Activated naive CD8-positive, alpha-beta T cell treated with anti-CD3 and anti-CD28 coated beads, Interleukin-2, amount 50 U/mL, for 16 hours (primary cell): ENCODE measurements around the gene KCNT2.
"Not testable (repeated sequence)": the region's sequence is repeated elsewhere in the genome, so short reads cannot be mapped to it uniquely, and the experiment has no call there.

Source experiments
- DNase-seq: peaks from one replicate; pipeline ENCODE4 v3.0.0-alpha.2; 2020; ENCODE audit warnings: low read depth, low spot score

Gene KCNT2

DNA sequence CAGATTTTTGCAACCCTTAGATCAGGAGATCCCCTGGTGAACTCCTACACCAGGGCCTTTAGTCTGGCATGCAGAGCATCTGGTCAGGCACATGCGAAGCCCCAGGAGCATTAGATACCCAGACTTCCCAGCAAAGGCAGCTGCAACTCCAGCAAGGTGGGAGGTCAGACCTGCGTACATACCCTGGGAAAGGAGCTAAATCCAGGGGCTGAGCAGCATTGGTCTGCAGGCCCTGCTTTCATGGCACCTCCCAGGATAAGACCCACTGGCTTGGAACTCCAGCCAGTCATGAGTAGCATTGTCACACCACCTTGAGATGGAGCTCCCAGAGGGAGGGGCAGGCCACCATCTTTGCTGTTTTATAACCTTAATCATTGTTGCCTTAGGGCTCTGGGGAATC is 92.3 kb downstream of the KCNT2 start:
- DNase-seq: no peak

DNA sequence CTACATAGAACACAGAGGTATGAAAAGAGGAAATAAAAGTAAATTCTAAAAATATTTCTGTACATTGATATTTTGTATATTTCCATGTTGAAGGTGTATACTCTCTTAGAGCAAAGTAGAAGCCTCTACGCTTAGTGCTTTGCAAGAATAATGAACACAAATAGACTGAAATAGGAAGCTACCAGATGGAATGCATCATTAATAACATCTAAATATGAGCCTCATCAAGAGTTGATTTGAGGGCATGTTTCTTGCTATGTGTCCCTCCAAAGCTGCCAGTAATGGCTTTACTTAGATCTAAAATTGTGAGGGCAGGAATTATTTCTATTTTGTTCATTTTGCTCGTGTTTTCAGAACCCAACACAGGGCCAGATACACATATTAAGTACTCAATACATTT is 94.4 kb downstream of the KCNT2 start:
- no peak for DNase-seq

DNA sequence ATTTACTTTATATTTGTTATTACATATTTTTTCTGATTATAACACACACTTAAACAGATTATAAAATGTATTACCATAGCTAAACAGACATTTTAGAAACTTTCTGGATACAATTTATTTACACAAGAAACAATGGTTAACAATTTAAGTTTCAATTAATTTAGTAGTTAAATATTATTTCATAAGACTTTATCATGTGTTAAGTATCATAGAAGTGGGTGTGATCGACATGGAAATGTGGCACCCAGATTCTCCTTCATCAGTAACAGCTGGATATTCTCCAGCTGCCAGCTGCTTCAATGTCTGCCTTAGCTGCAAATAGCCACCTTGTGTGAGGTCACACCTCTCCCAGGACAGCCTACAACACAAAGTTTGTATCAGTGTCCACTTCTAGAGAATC is 97.8 kb downstream of the KCNT2 start:
- DNase-seq: no peak

DNA sequence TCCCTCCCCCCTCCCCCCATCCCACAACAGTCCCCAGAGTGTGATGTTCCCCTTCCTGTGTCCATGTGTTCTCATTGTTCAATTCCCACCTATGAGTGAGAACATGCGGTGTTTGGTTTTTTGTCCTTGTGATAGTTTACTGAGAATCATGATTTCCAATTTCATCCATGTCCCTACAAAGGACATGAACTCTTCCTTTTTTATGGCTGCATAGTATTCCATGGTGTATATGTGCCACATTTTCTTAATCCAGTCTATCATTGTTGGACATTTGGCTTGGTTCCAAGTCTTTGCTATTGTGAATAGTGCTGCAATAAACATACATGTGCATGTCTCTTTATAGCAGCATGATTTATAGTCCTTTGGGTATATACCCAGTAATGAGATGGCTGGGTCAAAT is 104.0 kb downstream of the KCNT2 start:
- DNase-seq: not testable (repeated sequence)

DNA sequence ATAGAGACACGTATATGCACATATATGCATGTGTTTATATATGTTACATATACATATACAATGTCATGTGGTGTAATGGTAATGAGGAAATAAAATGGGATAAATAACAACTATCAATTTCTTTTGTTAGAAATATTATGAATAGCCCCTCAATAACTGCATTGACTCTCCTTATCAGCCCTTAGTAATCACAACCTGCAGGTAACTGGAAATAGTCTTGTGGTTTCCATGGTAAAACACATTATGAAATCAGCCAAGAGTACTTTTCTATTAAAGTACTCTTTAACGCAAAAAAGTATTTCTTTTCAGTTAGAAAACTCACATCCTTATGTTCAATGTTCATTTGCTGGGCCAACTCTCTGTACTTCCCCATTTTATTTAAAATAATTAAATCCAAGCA is 105.8 kb downstream of the KCNT2 start:
- no peak for DNase-seq

DNA sequence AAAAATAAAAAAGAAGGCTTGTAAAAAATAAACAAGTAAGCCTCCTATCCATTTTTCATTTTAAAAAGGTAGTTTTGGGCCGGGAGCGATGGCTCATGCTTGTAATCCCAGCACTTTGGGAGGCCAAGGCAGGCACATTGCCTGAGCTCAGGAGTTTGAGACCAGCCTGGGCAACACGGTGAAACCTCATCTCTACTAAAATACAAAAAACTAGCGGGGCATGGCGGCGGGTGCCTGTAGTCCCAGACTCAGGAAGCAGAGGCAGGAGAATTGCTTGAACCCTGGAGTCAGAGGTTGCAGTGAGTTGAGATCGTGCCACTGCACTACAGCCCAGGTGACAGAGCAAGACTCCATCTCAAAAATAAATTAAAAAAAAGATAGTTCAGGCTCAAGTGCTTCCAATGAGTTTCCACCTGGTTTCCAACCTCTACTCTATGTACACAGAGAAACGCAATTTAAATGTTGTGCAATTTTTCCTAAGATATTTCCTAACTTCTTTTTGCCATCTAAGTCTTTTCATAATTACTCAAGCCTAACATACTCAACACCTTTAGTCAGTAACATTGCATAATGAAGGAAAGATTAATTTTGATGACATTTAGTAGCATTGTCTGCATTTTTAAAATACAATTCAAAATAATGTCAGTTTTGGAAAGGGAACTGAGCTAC is 106.3 kb downstream of the KCNT2 start:
- no peak for DNase-seq

DNA sequence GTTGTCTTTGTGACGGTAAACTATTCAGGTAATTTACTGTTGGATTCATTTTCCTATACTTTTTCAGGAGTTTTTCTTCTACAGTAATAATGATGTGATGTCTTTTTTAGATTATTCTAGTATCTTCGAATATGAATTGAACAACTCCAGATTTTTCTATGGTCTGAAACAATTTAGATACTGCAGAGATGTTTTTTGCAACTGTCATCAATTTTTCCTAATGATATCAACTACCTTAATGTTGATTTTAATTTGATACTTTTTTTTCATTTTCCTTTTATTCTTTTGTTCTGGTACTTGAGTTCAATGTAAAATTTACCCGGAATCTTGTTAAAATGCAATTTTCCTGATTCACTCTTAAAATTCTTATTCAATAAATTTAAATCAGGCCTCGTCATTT is 110.4 kb downstream of the KCNT2 start:
- DNase-seq: no peak

DNA sequence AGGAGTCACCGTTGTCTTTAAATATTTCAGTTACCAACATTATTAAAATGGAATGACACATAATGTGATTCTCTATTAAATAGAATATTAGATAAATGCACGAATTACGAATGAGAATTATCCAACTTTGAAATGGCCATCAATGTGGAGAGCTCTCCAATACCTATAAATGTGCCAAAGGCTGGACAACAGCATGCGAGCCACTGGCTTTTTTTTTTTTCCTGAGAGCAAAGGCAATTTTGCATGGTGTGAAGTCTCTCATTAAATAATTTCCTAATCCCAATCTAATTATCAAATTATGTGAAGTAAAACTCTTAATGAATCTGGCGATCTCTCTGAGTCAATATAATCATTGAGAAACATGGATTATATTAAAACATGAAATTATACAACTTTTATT is 113.5 kb downstream of the KCNT2 start:
- no peak for DNase-seq

DNA sequence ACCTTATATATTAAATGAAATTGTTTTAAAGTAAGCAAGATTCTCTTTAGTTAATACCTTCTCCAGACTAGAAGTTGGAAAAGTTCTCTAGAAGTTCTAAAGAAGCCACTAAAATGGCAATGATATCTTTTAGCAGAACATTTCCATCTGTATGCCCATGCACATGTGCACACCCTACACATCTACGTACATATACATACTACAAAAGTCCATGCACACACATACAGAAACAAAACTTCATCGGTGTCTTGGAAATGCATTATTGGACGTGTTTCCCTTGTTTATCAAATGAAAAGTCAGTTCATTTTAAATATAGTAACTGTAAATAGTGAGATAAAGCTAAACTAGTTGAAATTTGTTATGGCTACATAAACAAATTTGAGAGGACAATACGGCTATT is 114.4 kb downstream of the KCNT2 start:
- no peak for DNase-seq

DNA sequence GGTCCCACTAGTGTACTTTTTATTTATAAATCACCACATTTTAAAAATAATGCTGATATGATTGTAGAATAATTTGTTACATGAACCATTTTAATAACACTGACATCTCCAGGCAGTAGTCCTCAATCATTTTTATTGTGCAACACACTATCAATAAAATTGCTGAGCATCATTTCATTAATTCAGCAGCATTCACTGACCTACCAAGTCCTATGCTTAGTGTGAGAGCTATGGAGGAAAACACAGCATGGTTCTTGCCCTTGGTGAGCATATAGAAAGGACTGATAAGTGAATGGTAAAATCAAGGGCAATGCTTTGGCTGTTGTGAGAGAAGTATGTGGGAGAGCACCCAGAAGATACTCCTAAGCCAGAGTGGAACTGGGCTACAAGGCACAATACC is 119.7 kb downstream of the KCNT2 start:
- DNase-seq: no peak

DNA sequence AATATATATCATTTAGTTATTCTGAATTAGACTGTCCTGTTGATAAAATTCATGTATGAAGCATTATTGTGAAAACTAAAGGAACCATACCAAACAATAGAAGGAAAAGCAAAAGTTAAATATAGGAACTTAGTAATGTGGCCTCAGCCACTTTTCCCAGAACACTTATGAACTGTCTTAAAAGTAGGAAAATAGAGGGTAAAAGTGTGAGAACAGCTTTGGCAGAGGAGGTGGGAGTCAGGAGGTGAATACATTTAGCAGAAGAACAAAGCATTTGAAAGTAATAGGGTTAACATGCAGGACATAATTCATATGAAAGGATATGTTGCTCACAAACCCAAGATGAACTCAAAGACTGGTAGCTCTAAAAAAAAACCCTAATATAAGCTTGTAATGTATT is 121.9 kb downstream of the KCNT2 start:
- DNase-seq: no peak

DNA sequence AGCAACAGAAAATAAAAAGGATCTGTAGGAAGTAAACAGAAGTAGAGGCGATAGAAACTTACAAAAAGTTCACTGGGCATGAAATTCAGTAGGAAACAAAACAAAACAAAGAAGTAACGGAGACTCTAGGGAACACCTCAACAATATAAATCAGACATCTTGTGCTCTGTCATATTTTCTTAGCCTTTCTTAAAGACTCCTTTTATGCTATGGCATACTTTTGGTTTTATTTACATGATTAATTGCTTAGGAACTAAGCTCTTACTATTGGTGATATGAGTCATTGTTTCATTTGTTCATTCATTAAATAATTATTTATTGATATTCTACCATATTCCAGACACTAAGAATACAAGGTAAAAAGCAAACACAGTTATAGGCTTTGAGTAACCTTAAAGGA is 126.6 kb downstream of the KCNT2 start:
- no peak for DNase-seq

DNA sequence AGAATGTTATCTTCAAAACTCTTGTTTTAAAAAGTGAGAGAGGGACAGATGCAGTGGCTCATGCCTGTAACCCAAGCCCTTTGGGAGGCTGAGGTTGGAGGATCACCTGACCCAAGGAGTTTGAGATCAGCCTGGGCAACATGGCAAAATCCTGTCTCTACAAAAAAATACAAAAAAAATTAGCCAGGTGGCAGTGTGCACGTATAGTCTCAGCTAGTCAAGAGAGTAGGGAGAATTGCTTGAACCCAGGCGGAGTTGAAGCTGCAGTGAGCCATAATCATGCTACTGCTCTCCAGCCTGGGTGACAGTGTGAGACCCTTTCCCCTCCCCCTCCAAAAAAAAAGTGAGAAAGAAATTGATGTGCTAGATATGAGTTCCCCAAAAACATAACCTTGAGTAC is 131.0 kb downstream of the KCNT2 start:
- DNase-seq: no peak

DNA sequence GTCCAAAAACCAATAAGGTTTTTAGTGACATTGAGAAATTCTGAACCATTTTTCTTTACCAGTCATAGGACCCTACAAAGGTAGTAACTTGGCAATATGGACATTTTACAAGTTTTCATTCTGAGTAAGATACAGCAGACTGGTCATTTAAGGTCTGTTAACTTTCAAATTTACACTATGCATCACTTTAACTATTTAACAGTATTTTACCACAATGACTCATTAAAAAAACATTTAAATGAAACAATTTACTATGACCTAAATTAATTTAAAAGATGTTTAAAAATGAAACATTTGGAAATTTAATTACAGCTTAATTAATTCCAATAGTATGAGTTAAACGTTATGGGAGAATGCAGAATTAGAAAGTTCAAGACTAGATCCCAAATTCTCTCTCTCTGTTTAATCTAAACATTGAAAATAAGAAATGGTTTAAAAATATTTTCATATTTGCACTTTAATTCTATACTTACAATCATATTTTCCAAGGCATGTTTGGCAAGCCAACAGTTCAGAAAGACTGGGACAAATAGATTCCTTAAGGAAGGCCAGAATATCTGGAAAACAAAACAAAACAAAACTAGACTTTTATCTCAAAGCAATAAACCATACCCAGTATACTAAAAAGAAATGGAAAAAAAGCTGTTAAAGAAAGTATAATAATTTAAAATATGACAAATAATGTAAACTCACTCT is 140.9 kb downstream of the KCNT2 start:
- no peak for DNase-seq

DNA sequence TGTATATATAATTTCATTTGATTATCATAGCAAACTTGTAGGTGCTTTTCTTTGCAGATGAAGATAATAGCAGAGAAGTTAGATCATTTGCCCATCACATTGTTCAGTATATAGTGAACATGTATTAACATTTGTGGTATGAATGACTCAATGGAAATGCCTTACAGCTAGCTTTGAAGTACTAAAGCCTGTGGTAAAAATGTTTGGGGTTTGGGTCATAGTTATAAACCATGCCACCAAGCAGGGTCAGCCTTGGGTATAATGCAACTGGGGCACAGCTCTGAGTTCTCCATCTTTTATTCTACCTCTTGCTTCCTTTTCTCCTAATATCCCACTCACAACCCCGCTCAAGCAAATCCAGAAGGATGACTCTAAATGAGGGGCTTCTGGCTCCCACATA is 141.6 kb downstream of the KCNT2 start:
- no peak for DNase-seq

DNA sequence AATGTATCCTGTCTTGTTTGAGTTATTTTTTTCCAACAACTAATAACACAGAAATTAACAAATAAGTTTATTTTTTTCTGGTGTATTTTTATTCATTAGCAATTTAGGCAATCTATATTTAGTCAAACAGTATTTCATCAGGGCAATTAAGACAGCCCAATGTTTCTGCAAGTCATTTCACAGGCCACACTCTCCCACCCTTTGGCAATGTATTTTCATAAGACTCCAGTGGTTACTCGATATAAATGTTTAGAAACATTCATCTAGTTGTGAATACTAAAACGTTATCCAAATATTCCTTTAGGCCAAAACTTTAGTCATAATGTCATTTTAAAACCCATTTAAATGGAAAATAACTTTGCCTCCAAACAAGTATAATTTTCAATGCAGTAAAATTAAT is 142.1 kb downstream of the KCNT2 start:
- DNase-seq: no peak

DNA sequence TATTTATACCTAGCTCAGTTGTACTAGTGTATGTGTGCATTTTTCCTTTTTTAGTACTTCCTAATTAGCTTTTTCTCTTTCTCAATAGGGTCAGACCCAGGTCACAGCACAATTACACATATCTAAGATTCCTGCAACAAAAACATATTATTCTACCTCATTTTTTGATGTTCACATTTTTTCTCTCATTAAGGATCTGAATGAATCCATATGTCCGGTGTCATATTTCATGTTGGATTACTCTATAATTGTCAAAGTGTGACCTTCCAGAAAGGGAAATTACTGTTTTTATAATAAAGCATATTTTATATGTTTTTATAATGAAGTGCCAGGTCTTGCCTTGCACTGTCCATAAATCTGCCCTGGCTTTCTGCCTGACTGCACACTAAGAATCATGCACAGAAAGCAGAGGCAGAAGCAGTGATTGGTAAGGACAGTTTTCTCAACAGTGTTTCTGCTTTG is 143.7 kb downstream of the KCNT2 start:
- DNase-seq: no peak

DNA sequence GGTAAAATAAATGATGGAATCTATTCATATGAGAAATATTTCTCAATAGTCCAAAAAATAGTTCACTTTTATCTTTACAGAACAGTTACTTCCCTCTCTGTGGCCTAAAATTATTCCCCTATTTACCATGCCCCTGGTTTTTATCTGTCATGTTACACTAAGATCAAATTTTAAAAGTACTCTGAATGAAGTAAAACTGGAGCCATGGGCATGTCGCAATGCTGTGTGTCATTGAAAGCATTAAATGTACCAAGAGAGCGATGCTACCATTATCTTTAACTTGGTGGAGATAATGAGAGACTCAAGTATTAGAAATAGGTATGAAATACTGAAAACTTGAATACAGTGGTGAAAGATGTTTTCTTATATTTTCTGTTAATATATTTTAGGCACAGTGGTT is 146.2 kb downstream of the KCNT2 start:
- no peak for DNase-seq

DNA sequence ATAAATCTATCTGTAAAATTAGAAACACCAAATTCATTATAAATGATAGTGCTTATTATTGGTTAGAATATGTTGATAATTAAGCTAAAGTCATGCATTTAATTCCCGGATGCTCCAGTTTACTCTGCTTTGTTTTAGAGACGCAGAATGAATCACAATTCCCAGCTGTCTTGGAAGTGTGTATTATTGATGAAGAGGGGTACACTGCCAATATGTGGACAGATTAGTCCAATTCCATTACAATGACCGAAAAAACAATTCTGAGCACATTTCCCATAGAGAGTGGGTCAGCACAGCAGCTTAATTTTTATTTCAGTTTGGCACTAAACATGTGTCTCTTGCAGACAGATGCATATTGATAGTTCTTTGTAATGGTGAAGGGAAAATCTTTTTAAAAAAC is 146.7 kb downstream of the KCNT2 start:
- DNase-seq: no peak

DNA sequence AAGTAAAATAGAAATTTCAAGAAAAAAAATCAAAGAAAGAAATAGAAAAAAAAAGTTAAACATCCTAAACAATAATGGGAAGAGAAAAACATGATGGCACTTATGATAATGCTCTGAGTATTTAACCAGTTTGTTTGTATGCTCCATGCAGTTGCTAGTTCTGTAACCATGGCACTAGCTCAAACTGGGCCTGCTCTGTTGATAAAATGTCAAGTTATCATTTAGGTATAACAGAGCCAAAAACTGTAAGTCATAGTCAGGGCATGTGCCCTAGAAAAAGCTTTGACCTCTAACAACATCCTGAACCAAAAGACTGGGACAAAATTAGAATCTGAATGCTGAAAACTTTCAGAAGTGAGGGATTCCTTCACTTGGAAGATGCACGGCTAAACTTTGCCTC is 148.9 kb downstream of the KCNT2 start:
- no peak for DNase-seq

DNA sequence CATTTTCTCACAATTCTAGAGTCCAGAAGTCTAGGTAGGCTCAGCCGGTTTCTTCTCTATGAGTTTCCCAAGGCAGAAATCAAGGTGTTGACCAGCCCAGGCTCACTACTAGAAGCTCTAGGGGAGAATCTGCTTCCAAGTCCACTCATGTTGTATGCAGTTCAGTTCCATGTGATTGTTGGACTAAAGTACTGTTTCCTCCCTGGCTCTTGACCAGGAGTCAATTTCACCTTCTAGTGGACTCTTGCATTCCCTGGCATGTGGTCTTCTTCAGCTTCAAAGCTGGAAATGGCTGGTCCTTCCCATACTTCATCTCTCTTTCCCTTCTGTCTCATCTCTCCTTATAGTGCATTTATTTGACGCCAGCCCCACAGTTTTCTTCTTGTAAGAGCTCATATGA is 153.4 kb downstream of the KCNT2 start:
- DNase-seq: no peak

DNA sequence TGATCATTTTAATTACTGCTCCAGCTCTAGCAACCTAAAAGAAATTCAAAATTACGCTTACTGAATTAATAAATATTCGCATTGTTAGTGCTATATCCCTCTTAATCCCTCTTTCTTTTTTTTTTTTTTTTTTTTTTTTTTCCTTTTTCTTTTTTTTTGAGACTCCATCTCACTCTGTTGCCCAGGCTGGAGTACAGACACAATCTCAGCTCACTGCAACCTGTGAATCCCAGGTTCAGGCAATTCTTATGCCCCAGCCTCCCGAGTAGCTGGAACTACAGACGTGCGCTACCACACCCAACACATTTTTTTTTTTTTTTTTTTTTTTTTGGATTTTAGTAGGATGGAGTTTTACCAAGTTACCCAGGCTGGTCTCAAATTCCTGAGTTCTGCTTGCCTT is 157.1 kb downstream of the KCNT2 start:
- DNase-seq: no peak
